BJ (cell line): Measurements from ENCODE around the gene GRM7. TPM values are rescaled to one million over a fixed set of nuclear protein-coding genes. Genes with fewer than 3 reads are reported as not detected.

Experiments used
- CTCF ChIA-PET: fragments of 350-600 bp; formaldehyde crosslinking; extraction: SDS; loops from one replicate; lab custom pipeline; 2021; ENCODE audit warnings: antibody characterized with exemption, inconsistent platforms; lab: Yijun Ruan, JAX
- POLR2A ChIA-PET: fragments of 300-600 bp; sonication (Branson Sonifier 250); formaldehyde crosslinking; extraction: SDS; loops from one replicate; lab custom pipeline; 2021; ENCODE audit warnings: antibody characterized with exemption; lab: Charles Lee
- DNase-seq: peaks from one replicate; pipeline ENCODE4 v3.0.0-alpha.2; 2011; ENCODE audit warnings: low read depth
- H3K27me3 ChIP-seq: 2 replicates; pipeline ENCODE4 v1.6.0; 2011; ENCODE audit warnings: low read length; ENCODE audit not compliant: control insufficient read depth, insufficient read depth
- H3K36me3 ChIP-seq: 2 replicates; pipeline ENCODE4 v1.5.1; 2011; ENCODE audit warnings: low read length; ENCODE audit not compliant: control insufficient read depth, insufficient read depth
- H3K4me3 ChIP-seq: 2 replicates; pipeline ENCODE4 v1.5.1; 2011; ENCODE audit warnings: low read depth, mild to moderate bottlenecking, control low read depth, low read length
- polyA plus RNA-seq: library from polyadenylated mRNA; depleted of rRNA; stranded (reverse); fragments of >200 nt; gene quantifications from 2 replicates; pipeline ENCODE4 v1.2.3, GENCODE V29; 2011
- TF ChIP-seq, protein P1 (sequence below): IDR thresholded peaks from 2 replicates; pipeline ENCODE4 v1.5.1; 2011; ENCODE audit warnings: low read depth, mild to moderate bottlenecking, control low read depth, inconsistent platforms, low read length, moderate library complexity; ENCODE audit not compliant: insufficient read depth

Gene GRM7
- polyA plus RNA-seq, 1 experiment: not detected

- ChIA-PET POLR2A (no interaction called here), CTCF (no interaction called here)
- TF ChIP-seq, protein P1, sequence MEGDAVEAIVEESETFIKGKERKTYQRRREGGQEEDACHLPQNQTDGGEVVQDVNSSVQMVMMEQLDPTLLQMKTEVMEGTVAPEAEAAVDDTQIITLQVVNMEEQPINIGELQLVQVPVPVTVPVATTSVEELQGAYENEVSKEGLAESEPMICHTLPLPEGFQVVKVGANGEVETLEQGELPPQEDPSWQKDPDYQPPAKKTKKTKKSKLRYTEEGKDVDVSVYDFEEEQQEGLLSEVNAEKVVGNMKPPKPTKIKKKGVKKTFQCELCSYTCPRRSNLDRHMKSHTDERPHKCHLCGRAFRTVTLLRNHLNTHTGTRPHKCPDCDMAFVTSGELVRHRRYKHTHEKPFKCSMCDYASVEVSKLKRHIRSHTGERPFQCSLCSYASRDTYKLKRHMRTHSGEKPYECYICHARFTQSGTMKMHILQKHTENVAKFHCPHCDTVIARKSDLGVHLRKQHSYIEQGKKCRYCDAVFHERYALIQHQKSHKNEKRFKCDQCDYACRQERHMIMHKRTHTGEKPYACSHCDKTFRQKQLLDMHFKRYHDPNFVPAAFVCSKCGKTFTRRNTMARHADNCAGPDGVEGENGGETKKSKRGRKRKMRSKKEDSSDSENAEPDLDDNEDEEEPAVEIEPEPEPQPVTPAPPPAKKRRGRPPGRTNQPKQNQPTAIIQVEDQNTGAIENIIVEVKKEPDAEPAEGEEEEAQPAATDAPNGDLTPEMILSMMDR: no peak
- H3K4me3 ChIP-seq: no peak overlapping the region
- no peaks in the 10 kb centered on the region for H3K27me3 ChIP-seq
- no peaks in the 10 kb centered on the region for H3K36me3 ChIP-seq
- no peak for DNase-seq
Observed at GRCh38 chr3:7667774-7668173, 806.9 kb downstream of the GRM7 start.

GRCh38 chr3:7669641-7670040, 808.7 kb downstream of the GRM7 start:
- CTCF ChIA-PET: no interaction called here
- Histone ChIP-seq H3K27me3 (no peaks in the 10 kb centered on the region), H3K36me3 (no peaks in the 10 kb centered on the region), H3K4me3 (no peak overlapping the region)
- POLR2A ChIA-PET: no interaction called here
- TF ChIP-seq, protein P1: no peak
- DNase-seq: no peak

DNA sequence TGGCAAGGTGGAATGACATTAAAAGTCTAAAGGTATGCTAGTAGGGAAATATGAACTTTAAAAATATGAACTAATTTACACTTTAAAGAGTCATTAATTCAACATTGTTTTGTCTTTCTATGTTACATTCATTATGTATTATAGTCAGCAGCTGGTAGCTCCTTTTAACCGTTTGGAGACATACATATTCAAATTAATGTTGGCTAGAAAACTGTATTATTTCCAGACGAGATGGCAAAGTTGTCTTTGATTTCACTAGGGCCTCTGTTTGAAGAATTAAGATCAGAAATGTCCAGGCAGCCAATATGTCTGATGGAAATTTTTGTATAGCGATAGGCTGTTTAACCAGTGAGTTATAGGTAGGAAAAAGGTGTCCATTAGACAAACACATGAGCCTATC, 817.6 kb downstream of the GRM7 start:
- DNase-seq: no peak
- no peak overlapping the region for H3K4me3 ChIP-seq
- H3K27me3 ChIP-seq: no peaks in the 10 kb centered on the region
- H3K36me3 ChIP-seq: no peaks in the 10 kb centered on the region
- TF ChIP-seq, protein P1: no peak
- CTCF ChIA-PET: no interaction called here
- POLR2A ChIA-PET: no interaction called here

DNA sequence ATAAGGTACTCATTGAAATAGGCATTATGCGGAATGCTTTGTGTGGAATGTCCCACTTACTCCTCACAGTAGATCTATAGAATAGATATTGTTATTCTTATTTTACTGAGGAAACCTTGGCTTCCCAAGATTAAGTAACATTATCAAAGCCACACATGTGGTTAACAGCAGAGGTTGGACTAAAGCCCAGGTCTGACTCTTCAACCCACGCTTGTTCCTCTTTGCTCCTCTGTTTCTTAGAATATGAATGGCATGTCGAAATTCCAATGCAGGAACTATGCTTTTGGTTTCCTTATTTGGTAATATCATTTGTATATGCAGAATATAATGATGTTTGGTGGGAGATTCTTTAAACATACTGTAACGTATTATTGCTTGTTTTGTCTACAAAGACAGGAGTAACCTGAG, 821.9 kb downstream of the GRM7 start:
- ChIA-PET POLR2A (no interaction called here), CTCF (no interaction called here)
- Histone ChIP-seq H3K4me3 (no peak overlapping the region), H3K27me3 (no peaks in the 10 kb centered on the region), H3K36me3 (no peaks in the 10 kb centered on the region)
- TF ChIP-seq, protein P1: no peak
- DNase-seq: peak; percentile 1

DNA sequence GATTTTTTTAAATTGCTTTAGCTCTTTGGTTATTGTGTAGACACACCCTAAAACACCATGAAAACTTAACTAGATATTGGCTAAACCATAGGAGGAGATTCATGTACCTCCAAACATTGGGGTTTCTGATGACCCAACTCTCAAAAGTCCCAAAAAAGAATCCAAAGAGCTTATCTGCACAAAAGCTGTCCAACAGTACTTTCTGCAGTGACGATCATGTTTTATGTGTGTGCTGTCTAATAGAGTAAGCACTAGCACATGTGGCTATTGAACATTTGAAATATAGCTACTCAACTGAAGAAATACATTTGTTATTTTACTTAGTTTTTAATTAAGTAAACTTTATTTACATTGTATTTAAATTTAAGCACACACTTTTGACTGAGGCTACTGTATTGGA, 822.5 kb downstream of the GRM7 start:
- no peak for DNase-seq
- Histone ChIP-seq H3K27me3 (no peaks in the 10 kb centered on the region), H3K4me3 (no peak overlapping the region), H3K36me3 (no peaks in the 10 kb centered on the region)
- TF ChIP-seq, protein P1: no peak
- POLR2A ChIA-PET: no interaction called here
- CTCF ChIA-PET: no interaction called here
